ENCODE measurements around the gene BRF1.

DNA sequence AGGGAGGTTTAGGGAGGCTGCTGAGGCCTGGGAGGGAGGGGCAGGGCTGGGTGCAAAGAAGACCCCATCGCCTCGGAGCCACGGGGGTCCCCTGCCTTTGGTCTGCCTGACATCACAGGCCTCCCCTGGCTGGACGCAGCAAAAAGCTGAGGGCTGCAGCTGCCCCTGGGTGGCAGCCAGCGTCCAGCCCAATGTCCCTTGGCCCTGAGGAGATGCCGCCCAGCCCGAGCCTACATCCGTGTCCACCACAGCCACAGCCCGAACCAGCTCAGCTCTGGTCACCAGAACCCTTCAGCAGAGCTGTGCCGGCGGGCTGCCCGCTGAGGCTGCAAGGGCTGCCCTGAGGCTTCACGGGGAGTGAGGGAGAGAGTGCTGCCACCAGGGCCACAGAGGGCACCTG is 121.6 kb downstream of the BRF1 start:
- TF ChIP-seq, protein P1, sequence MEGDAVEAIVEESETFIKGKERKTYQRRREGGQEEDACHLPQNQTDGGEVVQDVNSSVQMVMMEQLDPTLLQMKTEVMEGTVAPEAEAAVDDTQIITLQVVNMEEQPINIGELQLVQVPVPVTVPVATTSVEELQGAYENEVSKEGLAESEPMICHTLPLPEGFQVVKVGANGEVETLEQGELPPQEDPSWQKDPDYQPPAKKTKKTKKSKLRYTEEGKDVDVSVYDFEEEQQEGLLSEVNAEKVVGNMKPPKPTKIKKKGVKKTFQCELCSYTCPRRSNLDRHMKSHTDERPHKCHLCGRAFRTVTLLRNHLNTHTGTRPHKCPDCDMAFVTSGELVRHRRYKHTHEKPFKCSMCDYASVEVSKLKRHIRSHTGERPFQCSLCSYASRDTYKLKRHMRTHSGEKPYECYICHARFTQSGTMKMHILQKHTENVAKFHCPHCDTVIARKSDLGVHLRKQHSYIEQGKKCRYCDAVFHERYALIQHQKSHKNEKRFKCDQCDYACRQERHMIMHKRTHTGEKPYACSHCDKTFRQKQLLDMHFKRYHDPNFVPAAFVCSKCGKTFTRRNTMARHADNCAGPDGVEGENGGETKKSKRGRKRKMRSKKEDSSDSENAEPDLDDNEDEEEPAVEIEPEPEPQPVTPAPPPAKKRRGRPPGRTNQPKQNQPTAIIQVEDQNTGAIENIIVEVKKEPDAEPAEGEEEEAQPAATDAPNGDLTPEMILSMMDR (conservative IDR thresholded peaks at IDR 0.05 in 1 of 2, IDR thresholded peaks at IDR 0.05 in 1 of 2; ENCODE audit: low read depth in 1 of 2, low read length in 2 of 2) = no peak
- TF ChIP-seq EZH2 (IDR thresholded peaks at IDR 0.05; ENCODE audit: low read length, missing control alignments) = no peak

All from fibroblast of lung (primary cell).